CD14-positive monocyte (primary cell): ENCODE data around the gene PTPRN2. TPM values are rescaled to one million over a fixed set of nuclear protein-coding genes. Genes with fewer than 3 reads are reported as not detected.

Experiments
- DNase-seq, 3 donors: peaks; one replicate each; pipeline ENCODE4 v3.0.0-alpha.2; 2011 to 2022
- H2AFZ ChIP-seq: 2 replicates; pipeline ENCODE4 v1.6.0; 2012; ENCODE audit warnings: mild to moderate bottlenecking, low read depth, low read length, inconsistent platforms; ENCODE audit not compliant: insufficient read depth, poor library complexity, severe bottlenecking
- H3K27ac ChIP-seq, 2 donors: 1 replicate in 1 of 2; 2 replicates in 1 of 2; pipeline ENCODE4 v1.5.1; 2012 to 2013; ENCODE audit warnings: low read length in 2 of 2, control low read depth in 1 of 2, inconsistent platforms in 1 of 2, low read depth in 1 of 2, mild to moderate bottlenecking in 1 of 2
- H3K27me3 ChIP-seq, 2 donors: one replicate each; pipeline versions ENCODE4 v1.6.0 to v1.6.1; 2011 to 2013; ENCODE audit warnings: low read length in 2 of 2; ENCODE audit not compliant: control insufficient read depth in 2 of 2, insufficient read depth in 2 of 2
- H3K36me3 ChIP-seq, 2 donors: replicated peaks in 1 of 2; 1 replicate in 1 of 2; 2 replicates in 1 of 2; pipeline versions ENCODE4 v1.5.1 to v1.6.1; 2012 to 2013; ENCODE audit warnings: low read length in 2 of 2, control low read depth in 1 of 2, inconsistent platforms in 1 of 2, mild to moderate bottlenecking in 1 of 2; ENCODE audit not compliant: insufficient read depth in 2 of 2, control insufficient read depth in 1 of 2
- H3K4me1 ChIP-seq, 2 donors: 1 replicate in 1 of 2; 2 replicates in 1 of 2; pipeline versions ENCODE4 v1.5.1 to v1.6.1; 2012 to 2013; ENCODE audit warnings: low read length in 2 of 2, control low read depth in 1 of 2, inconsistent platforms in 1 of 2, mild to moderate bottlenecking in 1 of 2, moderate library complexity in 1 of 2; ENCODE audit not compliant: insufficient read depth in 2 of 2, control insufficient read depth in 1 of 2
- H3K4me2 ChIP-seq: replicated peaks from 2 replicates; pipeline ENCODE3; 2012; ENCODE audit warnings: low read length, moderate library complexity, mild to moderate bottlenecking; ENCODE audit not compliant: poor library complexity, severe bottlenecking; ENCODE audit errors: extremely low read depth
- H3K4me3 ChIP-seq, 3 experiments: fragments of 200-600 bp in 1 of 3; sonication (generic) in 1 of 3; replicated peaks in 1 of 3; 1 replicate in 2 of 3; 2 replicates in 1 of 3; pipeline ENCODE4 v1.5.1; 2011 to 2013; ENCODE audit warnings: low read length in 3 of 3, mild to moderate bottlenecking in 3 of 3, control low read depth in 2 of 3, low read depth in 2 of 3, inconsistent platforms in 1 of 3, moderate library complexity in 1 of 3
- H3K79me2 ChIP-seq: 2 replicates; pipeline ENCODE4 v1.6.0; 2012; ENCODE audit warnings: mild to moderate bottlenecking, control low read depth, inconsistent platforms, low read length, moderate library complexity; ENCODE audit not compliant: insufficient read depth
- H3K9ac ChIP-seq: 2 replicates; pipeline ENCODE4 v1.6.0; 2017; ENCODE audit warnings: low read length, mild to moderate bottlenecking; ENCODE audit not compliant: insufficient read depth, poor library complexity, severe bottlenecking
- H3K9me3 ChIP-seq, 2 donors: replicated peaks in 1 of 2; 1 replicate in 1 of 2; 2 replicates in 1 of 2; pipeline versions ENCODE4 v1.5.1 to v1.6.1; 2012 to 2013; ENCODE audit warnings: low read length in 2 of 2, control low read depth in 1 of 2; ENCODE audit not compliant: control insufficient read depth in 1 of 2, insufficient read depth in 1 of 2
- H4K20me1 ChIP-seq: 2 replicates; pipeline ENCODE4 v1.6.0; 2012; ENCODE audit warnings: mild to moderate bottlenecking, low read length, control low read depth, moderate library complexity; ENCODE audit not compliant: insufficient read depth
- H3K27ac Mint-ChIP-seq, 7 donors: one replicate each; pipeline ENCODE4 v1.8.0; 2020; ENCODE audit warnings: mild to moderate bottlenecking in 7 of 7, mixed read lengths in 7 of 7, moderate library complexity in 6 of 7, inconsistent platforms in 2 of 7
- H3K27me3 Mint-ChIP-seq, 3 donors: one replicate each; pipeline ENCODE4 v1.8.0; 2021 to 2022; ENCODE audit warnings: low read depth in 3 of 3, mild to moderate bottlenecking in 3 of 3, mixed read lengths in 3 of 3, moderate library complexity in 3 of 3, inconsistent platforms in 1 of 3
- H3K36me3 Mint-ChIP-seq, 2 donors: one replicate each; pipeline ENCODE4 v1.8.0; 2020; ENCODE audit warnings: mixed read lengths in 2 of 2, inconsistent platforms in 1 of 2, mild to moderate bottlenecking in 1 of 2
- H3K4me1 Mint-ChIP-seq: one replicate; pipeline ENCODE4 v1.8.0; 2020; ENCODE audit warnings: mild to moderate bottlenecking, mixed read lengths
- H3K4me3 Mint-ChIP-seq, 2 donors: one replicate each; pipeline ENCODE4 v1.8.0; 2020; ENCODE audit warnings: mild to moderate bottlenecking in 2 of 2, mixed read lengths in 2 of 2, moderate library complexity in 1 of 2
- H3K9me3 Mint-ChIP-seq, 7 donors: one replicate each; pipeline ENCODE4 v1.8.0; 2020 to 2022; ENCODE audit warnings: mixed read lengths in 7 of 7, mild to moderate bottlenecking in 6 of 7, moderate library complexity in 6 of 7, inconsistent platforms in 2 of 7
- WGBS: methylation state at CpG from one replicate; pipeline ENCODE4 v1.1.5; 2013; ENCODE audit warnings: missing lambda C conversion rate; ENCODE audit not compliant: insufficient coverage; 5-methylcytosine and 5-hydroxymethylcytosine counted together
- intact Hi-C, 2 donors: fragments of 100-400 bp; cut with micrococcal nuclease; formaldehyde crosslinking; loops; one replicate each; pipeline versions ENCODE4 v1.15.0 to v1.15.1; 2023
- polyA plus RNA-seq, 3 donors: library from polyadenylated mRNA; depleted of rRNA in 1 of 3; unstranded in 2 of 3; stranded (reverse) in 1 of 3; fragments of 300-500 nt in 2 of 3; fragments of >200 nt in 1 of 3; fragmentation: Illumina TruSeq in 2 of 3; gene quantifications; 1 replicate in 2 of 3; 2 replicates in 1 of 3; pipeline ENCODE4 v1.2.3, GENCODE V29; 2012 to 2021
- TF ChIP-seq, protein P1 (sequence below): fragments of 200-600 bp; IDR thresholded peaks from one replicate; pipeline ENCODE4 v1.8.0; 2022; ENCODE audit warnings: antibody characterized with exemption, mild to moderate bottlenecking

PTPRN2 gene
- polyA plus RNA-seq, 3 donors, result 0.25 to 1.4 (median 0.97) TPM

DNA sequence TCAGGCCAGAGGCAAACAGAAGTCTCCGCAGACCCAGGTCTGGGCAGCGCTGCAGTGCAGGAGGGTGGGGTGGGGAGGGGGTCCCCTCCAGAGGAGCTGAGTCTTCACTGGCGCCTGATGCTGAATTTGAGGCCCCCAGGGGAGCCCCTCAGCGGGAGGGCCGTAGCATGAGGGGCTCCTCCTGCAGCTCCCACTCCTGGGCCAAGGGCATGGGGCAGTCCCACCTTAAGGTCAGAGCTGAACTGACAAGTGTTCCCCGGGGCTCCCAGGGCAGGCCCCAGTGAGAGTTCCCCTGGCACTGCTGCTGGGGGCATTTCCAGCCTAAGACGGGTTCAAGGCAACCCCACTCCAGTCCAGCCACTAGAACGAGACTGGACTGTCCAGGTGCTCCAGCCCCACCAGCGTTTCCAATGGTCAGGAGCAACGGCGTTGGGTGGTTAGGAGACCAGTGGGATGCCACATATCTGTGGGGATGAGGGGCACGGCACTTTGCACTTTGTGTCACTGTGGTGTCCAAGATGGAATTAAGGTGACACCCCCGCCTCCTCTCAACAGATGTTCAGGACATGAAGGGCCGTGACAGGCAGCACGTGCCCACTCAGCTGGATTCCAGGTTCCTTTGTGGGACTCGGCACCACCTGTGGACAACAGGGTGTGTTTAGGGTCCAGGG lies 139.1 kb downstream of the PTPRN2 start:
- Histone ChIP-seq H3K9ac (no peak overlapping the region), H4K20me1 (no peaks in the 10 kb centered on the region), H2AFZ (no peak overlapping the region), H3K4me1 (no peaks in the 10 kb centered on the region), H3K27ac (no peak overlapping the region), H3K79me2 (no peaks in the 10 kb centered on the region), H3K36me3 (no peaks in the 10 kb centered on the region), H3K9me3 (no peaks in the 10 kb centered on the region), H3K27me3 (no peaks in the 10 kb centered on the region), H3K4me3 (no peak overlapping the region), H3K4me2 (no peak overlapping the region)
- Mint-ChIP-seq H3K9me3 (peaks cover 0 to 2% (median 0%) of the 10 kb centered on the region in 7 donors), H3K27me3 (peaks cover 0 to 4% (median 3%) of the 10 kb centered on the region in 3 donors), H3K4me1 (no peaks in the 10 kb centered on the region), H3K27ac (no peak overlapping the region), H3K36me3 (no peaks in the 10 kb centered on the region), H3K4me3 (no peak overlapping the region)
- intact Hi-C loops, result no loop called here
- DNase-seq, result no peak
- WGBS, result 91% methylated on average over 6 of the region's 16 CpGs
- TF ChIP-seq, protein P1, sequence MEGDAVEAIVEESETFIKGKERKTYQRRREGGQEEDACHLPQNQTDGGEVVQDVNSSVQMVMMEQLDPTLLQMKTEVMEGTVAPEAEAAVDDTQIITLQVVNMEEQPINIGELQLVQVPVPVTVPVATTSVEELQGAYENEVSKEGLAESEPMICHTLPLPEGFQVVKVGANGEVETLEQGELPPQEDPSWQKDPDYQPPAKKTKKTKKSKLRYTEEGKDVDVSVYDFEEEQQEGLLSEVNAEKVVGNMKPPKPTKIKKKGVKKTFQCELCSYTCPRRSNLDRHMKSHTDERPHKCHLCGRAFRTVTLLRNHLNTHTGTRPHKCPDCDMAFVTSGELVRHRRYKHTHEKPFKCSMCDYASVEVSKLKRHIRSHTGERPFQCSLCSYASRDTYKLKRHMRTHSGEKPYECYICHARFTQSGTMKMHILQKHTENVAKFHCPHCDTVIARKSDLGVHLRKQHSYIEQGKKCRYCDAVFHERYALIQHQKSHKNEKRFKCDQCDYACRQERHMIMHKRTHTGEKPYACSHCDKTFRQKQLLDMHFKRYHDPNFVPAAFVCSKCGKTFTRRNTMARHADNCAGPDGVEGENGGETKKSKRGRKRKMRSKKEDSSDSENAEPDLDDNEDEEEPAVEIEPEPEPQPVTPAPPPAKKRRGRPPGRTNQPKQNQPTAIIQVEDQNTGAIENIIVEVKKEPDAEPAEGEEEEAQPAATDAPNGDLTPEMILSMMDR, result no peak

DNA sequence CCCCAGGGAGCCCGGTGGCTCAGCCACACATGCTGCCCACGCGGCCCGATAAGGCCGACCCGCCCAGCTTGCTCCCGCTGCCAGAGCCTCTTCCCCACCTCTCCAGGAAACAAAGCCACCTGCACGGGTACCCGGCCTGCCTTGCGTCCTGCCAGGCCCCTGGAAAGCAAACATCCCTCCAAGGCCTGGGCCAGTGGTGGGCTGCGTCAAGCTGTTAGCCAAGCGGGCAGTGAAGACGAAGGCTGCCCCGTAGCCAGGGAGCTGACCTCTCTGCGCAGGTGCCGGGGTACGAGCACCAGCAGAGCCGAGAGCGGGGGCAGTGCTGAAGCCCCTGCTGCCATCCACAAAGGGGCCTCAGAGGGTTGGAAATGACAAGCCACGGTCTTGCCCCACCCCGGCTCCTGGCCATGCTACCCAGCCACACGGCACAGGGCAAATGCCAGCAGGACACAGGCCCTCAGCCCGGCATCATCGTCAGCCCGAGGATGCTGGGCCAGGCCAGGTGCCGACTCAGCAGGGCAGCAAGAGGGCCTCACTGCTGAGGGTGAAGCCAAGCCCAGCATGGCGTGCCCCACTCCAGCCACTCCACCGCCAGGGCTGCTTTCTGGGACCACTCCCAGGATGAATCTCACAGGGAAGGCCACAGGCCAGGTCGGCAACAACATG lies 140.0 kb downstream of the PTPRN2 start:
- Histone ChIP-seq H3K4me3 (no peak overlapping the region), H3K9ac (no peak overlapping the region), H3K27me3 (no peaks in the 10 kb centered on the region), H3K36me3 (no peaks in the 10 kb centered on the region), H3K27ac (no peak overlapping the region), H3K4me2 (no peak overlapping the region), H2AFZ (no peak overlapping the region), H3K79me2 (no peaks in the 10 kb centered on the region), H3K4me1 (no peaks in the 10 kb centered on the region), H3K9me3 (no peaks in the 10 kb centered on the region), H4K20me1 (no peaks in the 10 kb centered on the region)
- Mint-ChIP-seq H3K4me1 (no peaks in the 10 kb centered on the region), H3K27me3 (peaks cover 0 to 4% (median 3%) of the 10 kb centered on the region in 3 donors), H3K27ac (no peak overlapping the region), H3K4me3 (no peak overlapping the region), H3K36me3 (no peaks in the 10 kb centered on the region), H3K9me3 (peaks cover 0 to 2% (median 0%) of the 10 kb centered on the region in 7 donors)
- WGBS, result 95% methylated on average over 29 of the region's 29 CpGs
- TF ChIP-seq, protein P1, result no peak
- intact Hi-C loops, result no loop called here
- no peak for DNase-seq
